HG03175 (cell line): ENCODE data around the gene FABP6.
"Not testable (repeated sequence)": the region's sequence is repeated elsewhere in the genome, so short reads cannot be mapped to it uniquely, and the experiment has no call there.

Experiments used
- ATAC-seq: cut with Tn5 transposase; IDR thresholded peaks from one replicate; pipeline ENCODE4 v1.9.1; 2021; ENCODE audit warnings: mild to moderate bottlenecking, moderate library complexity; ENCODE audit not compliant: unreplicated experiment

FABP6 gene

GRCh38 chr5:160229190-160229742 lies at the start of gene FABP6:
Gene FABP6, plus strand, starts transcription at chr5:160229506. Its CDS starts 52 bp downstream, at chr5:160229558.
- no peak for ATAC-seq

DNA sequence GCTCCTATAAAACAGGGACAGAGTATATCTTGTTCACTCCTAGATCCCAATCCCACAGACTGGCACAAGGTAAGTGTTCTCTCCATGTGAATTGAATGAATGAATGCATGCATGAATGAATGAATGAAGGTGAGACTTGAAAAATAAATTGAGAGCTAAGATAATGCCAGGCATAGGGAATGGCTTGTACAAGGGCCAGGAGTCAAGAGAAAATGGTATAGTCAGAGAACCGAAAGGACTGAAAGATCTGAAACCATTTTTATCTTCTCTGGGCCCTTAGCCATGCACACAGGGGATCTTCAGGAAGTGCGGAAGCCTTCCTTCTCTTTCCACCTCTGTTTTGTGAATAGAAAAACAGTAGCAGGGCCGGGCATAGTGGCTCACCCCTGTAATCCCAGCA lies 48.4 kb upstream of the FABP6 start:
- ATAC-seq = no peak

DNA sequence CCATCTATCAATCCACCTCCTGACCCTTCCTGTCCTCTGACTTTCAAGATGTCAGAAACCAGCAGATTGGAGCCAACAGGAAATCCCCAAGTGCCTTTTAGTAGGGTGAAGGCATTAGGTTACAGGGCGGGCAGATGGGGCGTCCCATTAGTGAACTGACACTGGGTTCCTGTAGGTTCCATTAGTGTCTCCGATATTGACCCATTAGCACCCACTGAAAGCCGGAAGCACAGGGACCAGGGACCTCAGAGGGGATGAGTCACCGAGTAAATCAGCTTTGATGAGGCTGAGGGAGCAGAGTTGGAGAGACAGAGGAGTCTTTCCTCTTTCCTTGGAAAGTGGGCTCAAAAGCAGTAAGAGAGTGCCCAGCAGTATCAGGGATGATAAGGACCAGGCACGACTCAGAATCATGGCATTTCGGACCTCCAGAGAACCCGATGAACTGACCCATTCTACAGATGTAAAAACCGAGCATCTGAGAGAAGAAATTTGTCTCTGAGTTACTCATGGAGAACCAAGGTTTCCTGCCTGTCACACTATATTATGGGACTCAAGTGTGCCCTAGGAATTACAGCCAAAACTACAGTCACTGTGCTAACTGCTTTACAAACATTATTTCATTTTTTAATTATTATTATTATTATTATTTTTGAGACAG lies 47.2 kb upstream of the FABP6 start:
- no peak for ATAC-seq

GRCh38 chr5:160183075-160183474 lies 46.2 kb upstream of the FABP6 start:
- ATAC-seq = no peak

- no peak for ATAC-seq
Measured at GRCh38 chr5:160185626-160186360, 43.5 kb upstream of the FABP6 start.

DNA sequence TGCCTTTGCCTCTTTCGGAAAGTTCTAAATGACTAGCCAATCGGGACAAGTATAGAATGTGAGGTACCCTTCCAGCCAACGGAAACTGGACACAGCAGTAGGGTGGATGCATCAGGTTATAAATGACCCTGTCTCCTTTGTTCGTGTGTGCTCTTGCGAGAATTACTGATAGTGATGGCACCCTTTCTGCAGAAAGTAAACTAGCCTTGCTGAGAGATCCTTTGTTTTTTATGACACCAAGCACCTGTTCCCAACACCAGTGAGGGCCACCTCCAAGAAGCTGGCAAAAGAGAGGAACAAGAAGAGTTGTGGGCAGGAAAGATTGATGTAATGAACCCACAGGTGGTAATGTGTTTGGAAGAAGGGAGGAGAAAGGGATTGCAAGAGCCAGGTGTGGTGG lies 42.8 kb upstream of the FABP6 start:
- ATAC-seq = no peak

DNA sequence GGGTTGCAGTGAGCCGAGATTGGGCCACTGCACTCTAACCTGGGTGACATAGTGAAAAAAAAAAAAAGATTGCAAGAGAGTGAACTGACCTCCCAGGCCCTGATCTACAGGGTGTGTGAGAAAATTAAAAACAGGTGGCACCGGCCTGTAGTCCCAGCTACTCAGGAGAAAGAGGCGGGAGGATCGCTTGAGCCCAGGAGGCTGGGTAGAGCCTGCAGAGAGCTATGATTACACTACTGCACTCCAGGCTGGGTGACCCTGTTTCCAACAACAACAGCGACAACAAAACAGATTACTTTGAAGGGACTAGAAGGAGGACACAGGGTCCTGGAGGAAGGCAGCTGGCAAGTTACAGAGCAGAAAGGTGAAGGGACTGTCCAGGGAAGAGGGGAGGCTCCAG lies 42.2 kb upstream of the FABP6 start:
- ATAC-seq = no peak

GRCh38 chr5:160188141-160189015 lies 40.9 kb upstream of the FABP6 start:
- ATAC-seq = no peak

DNA sequence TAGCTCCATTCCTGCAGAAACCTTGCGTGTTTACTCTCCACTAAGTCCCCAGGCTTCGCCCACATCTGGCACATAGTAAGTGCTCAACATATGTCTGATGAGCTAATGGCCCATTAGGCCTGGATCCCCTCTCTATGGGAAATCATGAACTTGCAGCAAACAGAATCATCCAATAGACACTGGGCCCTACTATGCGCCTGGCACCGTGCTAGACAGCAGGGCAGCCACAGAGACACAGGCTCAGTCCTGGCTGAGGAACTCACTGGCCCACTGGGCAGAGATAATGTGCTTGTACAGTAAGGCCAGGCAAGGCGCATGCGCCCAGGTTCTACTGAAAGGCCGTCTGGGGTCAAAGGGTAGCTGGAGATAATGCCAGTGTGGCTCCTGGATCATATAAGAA lies 36.9 kb upstream of the FABP6 start:
- no peak for ATAC-seq

DNA sequence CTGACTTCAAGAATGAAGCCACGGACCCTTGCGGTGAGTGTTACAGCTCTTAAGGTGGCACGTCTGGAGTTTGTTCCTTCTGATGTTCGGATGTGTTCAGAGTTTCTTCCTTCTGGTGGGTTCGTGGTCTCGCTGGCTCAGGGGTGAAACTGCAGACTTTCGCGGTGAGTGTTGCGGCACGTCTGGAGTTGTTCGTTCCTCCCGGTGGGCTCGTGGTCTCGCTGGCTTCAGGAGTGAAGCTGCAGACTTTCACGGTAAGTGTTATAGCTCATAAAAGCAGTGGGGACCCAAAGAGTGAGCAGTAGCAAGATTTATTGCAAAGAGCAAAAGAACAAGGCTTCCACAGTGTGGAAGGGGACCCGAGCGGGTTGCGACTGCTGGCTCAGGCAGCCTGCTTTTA lies 36.2 kb upstream of the FABP6 start:
- ATAC-seq = not testable (repeated sequence)

- ATAC-seq = not testable (repeated sequence)
Measured at GRCh38 chr5:160193790-160194189, 35.5 kb upstream of the FABP6 start.

GRCh38 chr5:160197341-160198144 lies 31.8 kb upstream of the FABP6 start:
- no peak for ATAC-seq

GRCh38 chr5:160198146-160198545 lies 31.2 kb upstream of the FABP6 start:
- no peak for ATAC-seq

DNA sequence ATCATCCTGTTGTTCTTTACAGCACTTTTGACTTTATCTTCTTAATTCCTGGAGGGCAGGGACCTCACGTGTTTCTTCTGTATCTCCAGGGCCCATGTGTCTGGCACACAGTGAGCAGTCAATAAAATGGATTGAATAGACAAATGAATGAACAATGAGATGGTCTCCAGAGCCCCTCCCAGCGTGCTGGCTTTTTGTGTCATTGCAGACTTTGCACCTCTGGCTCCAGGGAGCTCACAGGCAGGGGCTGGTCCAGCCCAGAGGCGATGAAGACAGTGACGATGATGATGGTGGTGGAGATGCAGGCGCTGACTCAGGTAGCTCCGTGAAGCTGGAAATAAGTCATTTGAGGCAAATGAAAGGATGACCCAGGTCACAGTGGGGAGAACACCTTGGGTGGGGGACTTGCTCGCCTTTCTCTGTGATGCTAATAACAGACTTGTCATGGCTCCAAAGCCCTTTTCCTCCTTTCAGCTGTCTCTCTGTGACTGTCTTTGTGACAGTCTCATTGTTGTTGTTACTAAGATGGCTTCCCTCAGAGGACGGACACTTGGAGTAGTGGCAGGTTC lies 30.4 kb upstream of the FABP6 start:
- no peak for ATAC-seq

- peak; percentile 95 for ATAC-seq
Measured at GRCh38 chr5:160199410-160199911, 29.8 kb upstream of the FABP6 start.

DNA sequence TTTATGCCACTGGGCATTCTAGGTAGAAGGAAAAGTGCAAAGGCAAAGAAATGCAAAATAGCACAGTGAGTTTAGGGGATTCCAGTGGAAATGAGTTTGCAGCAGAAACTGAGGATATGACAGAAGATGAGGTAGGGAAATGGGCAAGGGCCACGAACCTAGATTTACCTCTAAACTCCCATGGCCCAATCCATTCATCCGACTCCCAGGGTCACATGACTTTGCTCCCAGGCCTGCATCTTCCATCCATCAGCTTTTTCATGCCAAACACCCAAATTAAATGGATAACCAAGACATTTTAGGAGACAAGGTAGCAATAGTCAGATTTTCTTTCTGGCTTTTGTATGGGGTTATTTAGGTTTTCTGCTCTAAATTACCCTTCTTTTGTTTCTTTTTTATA lies 22.2 kb upstream of the FABP6 start:
- no peak for ATAC-seq

- ATAC-seq = no peak
Measured at GRCh38 chr5:160209917-160210316, 19.4 kb upstream of the FABP6 start.

DNA sequence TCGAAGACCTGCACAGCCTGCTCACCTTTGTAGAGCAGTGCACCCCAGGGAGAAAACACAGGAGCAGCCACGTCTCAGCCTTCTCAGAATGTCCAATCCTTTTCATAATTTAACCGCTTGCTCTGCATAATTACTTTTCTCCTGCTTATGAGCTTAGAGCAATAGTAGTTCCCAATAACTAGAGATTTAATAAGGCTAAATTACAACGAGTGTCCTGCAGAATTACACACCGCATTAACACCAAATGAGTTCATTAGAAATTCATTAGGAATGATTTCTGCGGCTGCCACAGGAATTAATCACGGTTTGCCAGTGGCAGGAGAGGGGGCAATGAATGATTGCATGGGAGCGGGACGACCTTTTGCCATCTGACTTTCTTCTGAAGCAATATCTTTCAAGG lies 18.7 kb upstream of the FABP6 start:
- ATAC-seq = no peak

DNA sequence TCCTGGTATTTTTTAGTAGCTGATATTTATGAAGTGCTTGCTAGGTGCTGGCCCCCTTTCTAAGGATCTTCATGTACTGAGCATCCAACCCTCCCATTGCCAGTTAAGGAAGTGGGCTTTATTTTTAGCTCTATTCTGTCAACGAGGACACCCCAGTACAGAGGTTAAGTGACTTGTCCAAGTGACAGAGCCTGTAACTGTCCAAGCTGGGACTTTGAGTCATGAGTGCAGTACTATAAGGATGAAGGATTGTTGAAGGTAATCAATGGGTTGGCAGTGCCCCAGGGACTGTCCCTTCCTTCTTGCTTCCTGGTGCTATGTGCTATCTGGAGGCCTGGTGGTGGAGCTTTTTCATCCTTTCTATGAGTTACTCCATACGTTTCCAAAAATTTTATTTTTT lies 18.0 kb upstream of the FABP6 start:
- no peak for ATAC-seq

- no peak for ATAC-seq
Measured at GRCh38 chr5:160213537-160213936, 15.8 kb upstream of the FABP6 start.
